ENCODE measurements around the gene ANGEL2.

ANGEL2 gene

GRCh38 chr1:212982430-212983152 lies 33.1 kb downstream of the ANGEL2 start:
- TF ChIP-seq, protein P1, sequence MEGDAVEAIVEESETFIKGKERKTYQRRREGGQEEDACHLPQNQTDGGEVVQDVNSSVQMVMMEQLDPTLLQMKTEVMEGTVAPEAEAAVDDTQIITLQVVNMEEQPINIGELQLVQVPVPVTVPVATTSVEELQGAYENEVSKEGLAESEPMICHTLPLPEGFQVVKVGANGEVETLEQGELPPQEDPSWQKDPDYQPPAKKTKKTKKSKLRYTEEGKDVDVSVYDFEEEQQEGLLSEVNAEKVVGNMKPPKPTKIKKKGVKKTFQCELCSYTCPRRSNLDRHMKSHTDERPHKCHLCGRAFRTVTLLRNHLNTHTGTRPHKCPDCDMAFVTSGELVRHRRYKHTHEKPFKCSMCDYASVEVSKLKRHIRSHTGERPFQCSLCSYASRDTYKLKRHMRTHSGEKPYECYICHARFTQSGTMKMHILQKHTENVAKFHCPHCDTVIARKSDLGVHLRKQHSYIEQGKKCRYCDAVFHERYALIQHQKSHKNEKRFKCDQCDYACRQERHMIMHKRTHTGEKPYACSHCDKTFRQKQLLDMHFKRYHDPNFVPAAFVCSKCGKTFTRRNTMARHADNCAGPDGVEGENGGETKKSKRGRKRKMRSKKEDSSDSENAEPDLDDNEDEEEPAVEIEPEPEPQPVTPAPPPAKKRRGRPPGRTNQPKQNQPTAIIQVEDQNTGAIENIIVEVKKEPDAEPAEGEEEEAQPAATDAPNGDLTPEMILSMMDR (IDR thresholded peaks at IDR 0.05): no peak

- TF ChIP-seq, protein P1 (IDR thresholded peaks at IDR 0.05): no peak
Observed at GRCh38 chr1:212981571-212982328, 33.9 kb downstream of the ANGEL2 start.

- TF ChIP-seq, protein P1 (IDR thresholded peaks at IDR 0.05): no peak
Observed at GRCh38 chr1:212981025-212981495, 34.6 kb downstream of the ANGEL2 start.

- TF ChIP-seq, protein P1 (IDR thresholded peaks at IDR 0.05): no peak
Observed at GRCh38 chr1:212980123-212980785, 35.4 kb downstream of the ANGEL2 start.

- TF ChIP-seq, protein P1 (IDR thresholded peaks at IDR 0.05): no peak
Observed at GRCh38 chr1:212979340-212980122, 36.1 kb downstream of the ANGEL2 start.

DNA sequence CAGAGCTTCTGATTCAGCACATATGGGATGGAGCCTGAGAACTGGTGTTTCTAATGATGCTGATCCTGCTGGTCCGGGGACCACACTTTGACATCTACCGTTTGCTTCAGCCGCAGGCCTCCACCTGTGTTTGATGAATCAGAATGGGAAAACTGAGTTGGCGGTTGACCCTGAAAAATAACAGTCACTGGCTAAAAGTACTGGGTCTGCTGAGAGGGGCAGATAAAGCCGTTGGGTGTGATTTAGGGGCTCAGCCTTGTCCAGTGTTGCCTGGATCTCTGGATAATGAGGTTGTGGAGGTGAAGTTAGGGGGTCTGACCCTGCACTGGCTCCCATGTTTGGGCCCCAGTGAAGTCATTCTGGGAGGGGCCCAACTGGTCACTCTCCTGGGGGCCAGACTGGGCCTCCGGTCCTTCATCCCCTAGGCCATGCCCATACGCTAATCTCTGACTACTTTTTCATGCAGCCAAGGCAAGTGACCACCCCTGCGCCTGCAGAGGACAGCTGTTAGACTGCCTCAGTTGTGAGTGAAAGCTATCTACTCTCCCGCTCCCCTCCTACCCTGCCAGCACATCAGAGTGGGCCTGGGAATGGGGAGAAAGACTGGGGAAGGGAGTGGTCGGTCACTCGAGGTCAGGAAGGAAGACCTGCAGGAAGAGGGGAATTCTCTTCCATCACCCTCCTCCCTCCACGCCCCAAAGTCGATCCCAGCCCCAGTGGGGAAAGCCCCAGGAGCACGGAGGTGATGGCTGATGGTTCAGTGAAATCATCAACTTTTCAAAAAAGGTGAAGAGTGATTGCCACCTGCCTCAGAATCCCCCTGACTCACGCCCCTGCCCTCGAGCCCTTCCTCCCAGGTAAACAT lies 37.7 kb downstream of the ANGEL2 start:
- TF ChIP-seq, protein P1 (IDR thresholded peaks at IDR 0.05): no peak

All from LNCAP (cell line).